GM21737 (cell line): ENCODE measurements around the gene MSN.

Experiments
- ATAC-seq: cut with Tn5 transposase; IDR thresholded peaks from one replicate; pipeline ENCODE4 v1.9.1; 2021; ENCODE audit warnings: mild to moderate bottlenecking, moderate library complexity; ENCODE audit not compliant: unreplicated experiment

Gene MSN

DNA sequence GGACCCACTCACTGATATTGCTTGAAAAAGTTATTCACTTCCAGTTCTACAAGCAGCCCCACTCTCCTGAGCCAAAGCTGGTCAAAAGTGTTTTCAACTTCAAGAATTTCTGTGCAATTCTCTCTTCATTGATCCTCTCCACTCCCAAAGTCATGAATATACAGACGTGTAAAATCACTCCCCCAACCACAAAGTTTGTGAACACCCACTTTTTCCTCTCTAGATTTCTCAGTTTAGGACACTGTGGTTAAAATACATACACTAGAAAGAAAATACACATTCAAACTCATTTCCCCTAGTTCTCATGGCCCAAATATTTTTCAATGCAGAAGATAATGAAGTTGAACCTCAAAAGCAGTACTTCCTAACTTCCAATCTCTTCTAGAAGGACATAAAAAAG, 116.3 kb downstream of the MSN start:
- no peak for ATAC-seq
